Pancreas (tissue), 10 donors: ENCODE data around the gene ABHD10. TPM values are rescaled to one million over a fixed set of nuclear protein-coding genes. Genes with fewer than 3 reads are reported as not detected.

Experiments
- ATAC-seq, 4 donors: fragments of 200-7000 bp; cut with Tn5 transposase; one replicate each; pipeline versions ENCODE4 v1.8.0 to v1.9.1; 2020; ENCODE audit warnings: mild to moderate bottlenecking in 4 of 4, moderate library complexity in 4 of 4
- DNase-seq, 6 donors: peaks; one replicate each; pipeline ENCODE4 v3.0.0-alpha.2; 2020
- FAIRE-seq: peaks from 2 replicates; lab custom pipeline; 2012; peaks lifted over from hg19 to GRCh38; lab: Jason Lieb, UNC
- H3K27ac ChIP-seq, 4 donors: fragments of 200-600 bp; sonication (generic); 1 replicate in 3 of 4; 2 replicates in 1 of 4; pipeline versions ENCODE4 v1.5.0 to v1.8.0; 2020
- H3K27me3 ChIP-seq, 4 donors: fragments of 200-600 bp; one replicate each; pipeline ENCODE4 v1.8.0; 2021
- H3K36me3 ChIP-seq, 3 donors: fragments of 200-600 bp; sonication (generic) in 1 of 3; one replicate each; pipeline versions ENCODE4 v1.5.0 to v1.8.0; 2020 to 2021
- H3K4me1 ChIP-seq, 3 donors: fragments of 200-600 bp; one replicate each; pipeline ENCODE4 v1.8.0; 2021
- H3K4me3 ChIP-seq, 4 donors: fragments of 200-600 bp; sonication (generic) in 2 of 4; one replicate each; pipeline versions ENCODE4 v1.5.0 to v1.8.0; 2020 to 2021
- H3K9me3 ChIP-seq, 4 donors: fragments of 200-600 bp; one replicate each; pipeline ENCODE4 v1.8.0; 2021
- WGBS, 2 donors: extraction: QIAGEN DNeasy Blood & Tissue Kit; methylation state at CpG; one replicate each; pipeline ENCODE4 v1.1.7; 2013; 5-methylcytosine and 5-hydroxymethylcytosine counted together
- intact Hi-C, 3 donors: fragments of 100-400 bp; cut with DNase I; formaldehyde crosslinking; loops; one replicate each; pipeline versions ENCODE4 v1.11.1 to v1.14.2; 2022
- polyA plus RNA-seq, 2 donors: library from polyadenylated mRNA; stranded (reverse); fragments of 200-250 nt; gene quantifications; one replicate each; pipeline ENCODE4 v1.2.3, GENCODE V29; 2013
- total RNA-seq, 6 donors: library from RNA; stranded (reverse); fragmentation: NEBNext Ultra II Directional in 4 of 6; extraction: Animal tissue kit (Norgen Biotek cat#: 25700) in 4 of 6; gene quantifications; one replicate each; pipeline versions ENCODE4 v1.2.1 to v1.2.4, GENCODE V29; 2021 to 2023
- TF ChIP-seq, protein P1 (sequence below), 4 donors: fragments of 200-600 bp; sonication (generic) in 3 of 4; IDR thresholded peaks; one replicate each; pipeline versions ENCODE4 v1.5.0 to v1.8.0; 2021; ENCODE audit warnings: antibody characterized with exemption in 4 of 4
- donor health status: healthy with polysubstance abuse.
- donor health status: DM: no; HTN: no; CAD: no; lungs with moderate emphysema.
- donor health status: DM: no; HTN: no; CAD: no.
- donor health status: control.
- donor health status: control.
- donor health status: Bipolar disorder and iron deficiency.
- donor health status: DM: yes; HTN: yes; CAD: no.
- donor health status: DM: no; HTN: no; CAD: no.
- donor health status: DM: no; HTN: no; CAD: no.
- donor health status: DM: yes; HTN: yes; CAD: no.

The ABHD10 gene
- total and polyA plus RNA-seq, 8 donors, result 10.3 to 19.5 (median 13.6) TPM

DNA sequence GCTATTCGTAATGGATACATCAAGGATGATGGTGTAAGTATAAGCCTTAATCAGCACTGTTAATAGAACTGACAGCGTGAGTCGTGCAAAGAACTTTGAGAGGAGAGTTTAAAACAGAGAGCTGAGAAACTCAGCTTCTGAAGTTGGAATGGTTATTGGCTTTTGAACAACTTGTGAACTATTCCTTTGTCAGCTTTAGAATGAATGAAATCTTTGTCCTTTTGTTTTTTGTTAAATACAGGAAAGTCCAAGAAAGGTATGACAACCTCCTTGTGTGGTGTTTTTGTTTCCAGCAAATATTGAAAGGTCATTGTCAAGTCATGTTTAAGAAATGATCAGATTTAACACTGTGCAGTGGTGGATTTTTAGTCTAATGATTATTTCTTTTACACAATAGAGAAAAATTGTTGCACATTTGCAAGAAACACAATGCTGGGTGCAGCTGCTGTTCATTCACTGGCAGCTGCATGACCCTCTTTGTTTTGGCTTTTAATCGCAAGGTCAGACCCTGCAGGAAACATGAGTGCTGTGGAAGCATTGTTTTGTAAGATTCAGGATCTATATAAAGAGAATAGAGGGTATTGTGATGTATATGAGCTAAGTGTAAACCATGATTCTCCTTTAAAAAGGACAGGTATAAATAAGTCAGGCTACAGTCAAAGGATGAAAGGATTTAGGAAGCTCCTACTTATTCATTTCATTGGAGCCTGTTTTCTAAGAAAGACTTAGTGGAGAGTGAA is 21.7 kb upstream of the ABHD10 start:
- no peak for FAIRE-seq
- DNase-seq, result no peak
- TF ChIP-seq, protein P1, sequence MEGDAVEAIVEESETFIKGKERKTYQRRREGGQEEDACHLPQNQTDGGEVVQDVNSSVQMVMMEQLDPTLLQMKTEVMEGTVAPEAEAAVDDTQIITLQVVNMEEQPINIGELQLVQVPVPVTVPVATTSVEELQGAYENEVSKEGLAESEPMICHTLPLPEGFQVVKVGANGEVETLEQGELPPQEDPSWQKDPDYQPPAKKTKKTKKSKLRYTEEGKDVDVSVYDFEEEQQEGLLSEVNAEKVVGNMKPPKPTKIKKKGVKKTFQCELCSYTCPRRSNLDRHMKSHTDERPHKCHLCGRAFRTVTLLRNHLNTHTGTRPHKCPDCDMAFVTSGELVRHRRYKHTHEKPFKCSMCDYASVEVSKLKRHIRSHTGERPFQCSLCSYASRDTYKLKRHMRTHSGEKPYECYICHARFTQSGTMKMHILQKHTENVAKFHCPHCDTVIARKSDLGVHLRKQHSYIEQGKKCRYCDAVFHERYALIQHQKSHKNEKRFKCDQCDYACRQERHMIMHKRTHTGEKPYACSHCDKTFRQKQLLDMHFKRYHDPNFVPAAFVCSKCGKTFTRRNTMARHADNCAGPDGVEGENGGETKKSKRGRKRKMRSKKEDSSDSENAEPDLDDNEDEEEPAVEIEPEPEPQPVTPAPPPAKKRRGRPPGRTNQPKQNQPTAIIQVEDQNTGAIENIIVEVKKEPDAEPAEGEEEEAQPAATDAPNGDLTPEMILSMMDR (IDR thresholded peaks at IDR 0.05), result no peak

DNA sequence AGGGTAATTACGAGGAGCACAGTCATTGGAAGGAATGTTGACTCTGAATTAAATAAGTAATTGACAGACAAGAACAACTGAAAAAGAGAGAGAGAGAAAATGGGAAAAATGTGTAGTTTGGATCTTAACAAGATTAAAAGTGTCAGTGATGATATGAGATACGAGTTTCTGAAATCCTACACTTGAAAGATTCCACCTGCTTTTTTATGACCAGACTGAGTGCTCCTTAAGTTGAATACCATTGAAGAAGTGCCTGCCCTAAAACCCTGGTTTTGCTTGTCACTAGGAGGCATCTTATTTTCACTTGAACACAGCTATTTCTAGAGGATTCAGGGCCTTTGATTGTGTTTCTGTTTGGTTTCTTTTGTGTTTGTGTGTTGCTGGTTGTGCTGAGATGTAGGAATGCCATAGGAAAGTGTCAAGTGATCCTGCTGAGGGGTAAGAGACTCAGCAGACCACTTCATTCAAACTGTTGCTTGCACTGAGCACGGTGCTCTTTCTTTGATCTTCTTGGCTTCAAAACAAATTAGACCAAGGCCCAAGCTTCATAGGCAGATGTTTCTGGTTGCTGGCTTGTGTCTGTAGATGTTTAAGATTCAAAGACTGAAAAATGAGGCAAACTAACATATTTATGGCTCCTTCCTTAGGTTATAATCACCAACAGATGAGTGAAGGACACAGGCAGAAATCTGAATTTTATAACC is 17.2 kb upstream of the ABHD10 start:
- ATAC-seq (no peak), FAIRE-seq (no peak), DNase-seq (no peak)
- no peak overlapping the region for H3K27ac ChIP-seq
- H3K36me3 ChIP-seq, result peaks cover 0 to 6% (median 0%) of the 10 kb centered on the region in 3 donors
- no peaks in the 10 kb centered on the region for H3K27me3 ChIP-seq
- WGBS, 2 donors, result 72 to 82% methylated on average over 3 of the region's 3 CpGs
- H3K9me3 ChIP-seq, result no peaks in the 10 kb centered on the region
- TF ChIP-seq, protein P1 (IDR thresholded peaks at IDR 0.05), result no peak
- H3K4me3 ChIP-seq, result no peak overlapping the region
- intact Hi-C loops, result loop anchor here in 2 of 3 donors (5.0 to 10.0 kb wide), 2 partner anchors 239 to 247 kb away; no protein-coding TSS in a partner anchor
- no peaks in the 10 kb centered on the region for H3K4me1 ChIP-seq

More for the DNA sequence above, 21.7 kb upstream of the ABHD10 start:
- Histone ChIP-seq H3K27me3 (no peaks in the 10 kb centered on the region), H3K4me3 (no peak overlapping the region), H3K4me1 (no peaks in the 10 kb centered on the region), H3K9me3 (no peaks in the 10 kb centered on the region), H3K27ac (no peak overlapping the region), H3K36me3 (peaks cover 0 to 10% (median 0%) of the 10 kb centered on the region in 3 donors)
- peak in 1 of 4 donors; percentile 48 for ATAC-seq
- intact Hi-C loops, result no loop called here
- 59 to 78% methylated on average over 4 of the region's 4 CpGs for WGBS, 2 donors

DNA sequence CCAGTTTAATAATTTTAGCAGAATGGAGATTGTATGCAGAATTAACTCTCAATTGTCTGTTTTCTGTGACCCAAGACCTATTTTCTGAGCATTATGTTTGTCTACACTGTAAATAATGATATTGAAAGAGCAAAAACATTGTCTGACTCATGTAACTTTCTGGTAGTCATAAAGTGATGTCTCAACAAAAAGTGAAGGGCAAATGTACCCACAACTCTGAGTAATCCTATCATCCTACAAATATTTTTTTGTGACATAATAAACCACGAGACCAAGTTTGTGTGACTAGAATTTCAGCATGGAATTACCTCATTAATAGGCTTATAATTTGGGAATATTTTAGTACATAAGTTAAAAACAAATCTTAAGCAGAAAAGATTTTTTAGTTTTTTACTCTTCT is 15.4 kb upstream of the ABHD10 start:
- 85 to 94% methylated on average over 1 of the region's 1 CpG for WGBS, 2 donors
- ATAC-seq, result no peak
- Histone ChIP-seq H3K4me3 (no peak overlapping the region), H3K9me3 (no peaks in the 10 kb centered on the region), H3K36me3 (peaks cover 0 to 6% (median 0%) of the 10 kb centered on the region in 3 donors), H3K27ac (no peak overlapping the region), H3K27me3 (no peaks in the 10 kb centered on the region), H3K4me1 (peaks cover 0 to 6% (median 0%) of the 10 kb centered on the region in 3 donors)
- TF ChIP-seq, protein P1 (IDR thresholded peaks at IDR 0.05), result no peak
- no peak for DNase-seq
- intact Hi-C loops, result loop anchor here in 2 of 3 donors (5.0 to 10.0 kb wide), 2 partner anchors 241 to 249 kb away; no protein-coding TSS in a partner anchor
- no peak for FAIRE-seq

DNA sequence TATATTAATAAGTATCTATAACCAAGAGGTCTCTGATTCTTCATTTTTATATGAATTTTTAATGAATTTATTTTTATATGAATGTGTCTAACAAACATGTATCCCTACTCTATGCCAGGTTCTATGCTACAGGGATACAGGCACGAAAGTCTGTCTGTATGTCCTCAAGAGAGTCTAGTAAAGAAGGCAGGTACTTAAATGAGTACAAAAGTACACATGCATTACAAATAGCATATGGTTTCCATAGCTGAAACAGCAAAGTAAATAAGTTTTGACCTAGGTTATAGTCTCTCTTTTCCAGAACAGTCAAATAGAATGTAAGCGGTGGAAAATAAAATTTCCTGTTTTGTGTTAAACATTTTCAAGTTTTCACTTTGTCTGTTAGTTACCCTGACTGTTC is 13.3 kb upstream of the ABHD10 start:
- no peak overlapping the region for H3K27ac ChIP-seq
- intact Hi-C loops, result loop anchor here in 2 of 3 donors (5.0 to 10.0 kb wide), 2 partner anchors 251 to 253 kb away; no protein-coding TSS in a partner anchor
- H3K4me3 ChIP-seq, result no peak overlapping the region
- H3K4me1 ChIP-seq, result peaks cover 0 to 6% (median 0%) of the 10 kb centered on the region in 3 donors
- H3K9me3 ChIP-seq, result no peaks in the 10 kb centered on the region
- ATAC-seq (no peak), FAIRE-seq (no peak), DNase-seq (no peak)
- TF ChIP-seq, protein P1 (IDR thresholded peaks at IDR 0.05), result no peak
- peaks cover 0 to 6% (median 0%) of the 10 kb centered on the region in 3 donors for H3K36me3 ChIP-seq
- WGBS, 2 donors, result 89 to 94% methylated on average over 2 of the region's 2 CpGs
- no peaks in the 10 kb centered on the region for H3K27me3 ChIP-seq
